GM12891 (cell line): Measurements from ENCODE around the gene PLEKHF1.
"Not testable (repeated sequence)": the region's sequence is repeated elsewhere in the genome, so short reads cannot be mapped to it uniquely, and the experiment has no call there.

Experiments used
- POLR2A ChIP-seq: IDR thresholded peaks from 2 replicates; pipeline ENCODE4 v1.6.1; 2011; ENCODE audit warnings: low read depth, low read length, control low read depth
- POLR2AphosphoS5 ChIP-seq: IDR thresholded peaks from 2 replicates; pipeline ENCODE4 v1.6.1; 2011; ENCODE audit warnings: low read depth, low read length, control low read depth

DNA sequence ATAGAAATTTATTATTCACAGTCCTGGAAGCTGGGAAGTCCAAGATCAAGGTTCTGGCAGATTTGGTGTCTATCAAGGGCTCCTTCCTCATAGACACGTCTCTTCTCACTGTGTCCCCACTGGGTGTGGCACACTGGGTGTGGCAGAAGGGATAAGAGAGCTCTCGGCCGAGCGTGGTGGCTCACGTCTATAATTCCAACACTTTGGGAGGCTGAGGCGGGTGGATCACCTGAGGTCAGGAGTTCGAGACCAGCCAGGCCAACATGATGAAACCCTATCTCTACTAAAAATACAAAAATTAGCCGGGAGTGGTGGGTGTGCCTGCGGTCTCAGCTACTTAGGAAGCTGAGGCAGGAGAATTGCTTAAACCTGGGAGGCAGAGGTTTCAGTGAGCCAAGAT is 38.4 kb upstream of the PLEKHF1 start:
- TF ChIP-seq POLR2A, POLR2AphosphoS5: not testable (repeated sequence)
